Parathyroid adenoma (tissue), 2 donors: ENCODE results near the gene NLRP2B.
"Not testable (repeated sequence)": the region's sequence is repeated elsewhere in the genome, so short reads cannot be mapped to it uniquely, and the experiment has no call there.

ENCODE experiments used
- H2AFZ ChIP-seq: fragments of 300-600 bp; sonication (generic); one replicate; pipeline ENCODE4 v1.7.0; 2017; ENCODE audit warnings: antibody characterized with exemption, mild to moderate bottlenecking
- H3K27ac ChIP-seq: fragments of 300-600 bp; sonication (generic); one replicate; pipeline ENCODE4 v1.7.0; 2017
- H3K27me3 ChIP-seq: fragments of 300-600 bp; sonication (generic); one replicate; pipeline ENCODE4 v1.7.0; 2017; ENCODE audit warnings: low read length; ENCODE audit not compliant: control insufficient read depth, insufficient read depth
- H3K36me3 ChIP-seq: fragments of 300-600 bp; sonication (generic); one replicate; pipeline ENCODE4 v1.7.0; 2017; ENCODE audit warnings: low read length; ENCODE audit not compliant: control insufficient read depth, insufficient read depth
- H3K4me1 ChIP-seq: fragments of 300-600 bp; sonication (generic); one replicate; pipeline ENCODE4 v1.7.0; 2017; ENCODE audit warnings: control low read depth
- H3K4me2 ChIP-seq: fragments of 300-600 bp; sonication (generic); one replicate; pipeline ENCODE4 v1.7.0; 2017; ENCODE audit warnings: low read length
- H3K4me3 ChIP-seq: fragments of 300-600 bp; sonication (generic); one replicate; pipeline ENCODE4 v1.7.0; 2017; ENCODE audit warnings: low read depth, low read length
- H3K79me2 ChIP-seq: fragments of 300-600 bp; sonication (generic); one replicate; pipeline ENCODE4 v1.7.0; 2017; ENCODE audit warnings: control low read depth
- H3K9ac ChIP-seq: fragments of 300-600 bp; sonication (generic); one replicate; pipeline ENCODE4 v1.7.0; 2017; ENCODE audit warnings: mild to moderate bottlenecking
- H3K9me3 ChIP-seq: fragments of 300-600 bp; sonication (generic); one replicate; pipeline ENCODE4 v1.7.0; 2017; ENCODE audit warnings: low read length; ENCODE audit not compliant: control insufficient read depth
- TF ChIP-seq, protein P1 (sequence below): fragments of 300-600 bp; sonication (generic); IDR thresholded peaks from one replicate; pipeline ENCODE4 v1.7.0; 2017; ENCODE audit warnings: antibody characterized with exemption, mild to moderate bottlenecking
- donor health status: primary hyperparathyroidism.

The NLRP2B gene

GRCh38 chrX:57640674-57641016 lies 39.4 kb downstream of the NLRP2B start:
- Histone ChIP-seq H3K9me3 (no peaks in the 10 kb centered on the region), H3K27me3 (no peaks in the 10 kb centered on the region), H3K36me3 (no peaks in the 10 kb centered on the region), H2AFZ (no peak overlapping the region), H3K4me1 (no peaks in the 10 kb centered on the region), H3K9ac (no peak overlapping the region), H3K27ac (no peak overlapping the region), H3K4me3 (no peak overlapping the region), H3K4me2 (no peak overlapping the region), H3K79me2 (no peaks in the 10 kb centered on the region)
- TF ChIP-seq, protein P1, sequence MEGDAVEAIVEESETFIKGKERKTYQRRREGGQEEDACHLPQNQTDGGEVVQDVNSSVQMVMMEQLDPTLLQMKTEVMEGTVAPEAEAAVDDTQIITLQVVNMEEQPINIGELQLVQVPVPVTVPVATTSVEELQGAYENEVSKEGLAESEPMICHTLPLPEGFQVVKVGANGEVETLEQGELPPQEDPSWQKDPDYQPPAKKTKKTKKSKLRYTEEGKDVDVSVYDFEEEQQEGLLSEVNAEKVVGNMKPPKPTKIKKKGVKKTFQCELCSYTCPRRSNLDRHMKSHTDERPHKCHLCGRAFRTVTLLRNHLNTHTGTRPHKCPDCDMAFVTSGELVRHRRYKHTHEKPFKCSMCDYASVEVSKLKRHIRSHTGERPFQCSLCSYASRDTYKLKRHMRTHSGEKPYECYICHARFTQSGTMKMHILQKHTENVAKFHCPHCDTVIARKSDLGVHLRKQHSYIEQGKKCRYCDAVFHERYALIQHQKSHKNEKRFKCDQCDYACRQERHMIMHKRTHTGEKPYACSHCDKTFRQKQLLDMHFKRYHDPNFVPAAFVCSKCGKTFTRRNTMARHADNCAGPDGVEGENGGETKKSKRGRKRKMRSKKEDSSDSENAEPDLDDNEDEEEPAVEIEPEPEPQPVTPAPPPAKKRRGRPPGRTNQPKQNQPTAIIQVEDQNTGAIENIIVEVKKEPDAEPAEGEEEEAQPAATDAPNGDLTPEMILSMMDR = no peak

DNA sequence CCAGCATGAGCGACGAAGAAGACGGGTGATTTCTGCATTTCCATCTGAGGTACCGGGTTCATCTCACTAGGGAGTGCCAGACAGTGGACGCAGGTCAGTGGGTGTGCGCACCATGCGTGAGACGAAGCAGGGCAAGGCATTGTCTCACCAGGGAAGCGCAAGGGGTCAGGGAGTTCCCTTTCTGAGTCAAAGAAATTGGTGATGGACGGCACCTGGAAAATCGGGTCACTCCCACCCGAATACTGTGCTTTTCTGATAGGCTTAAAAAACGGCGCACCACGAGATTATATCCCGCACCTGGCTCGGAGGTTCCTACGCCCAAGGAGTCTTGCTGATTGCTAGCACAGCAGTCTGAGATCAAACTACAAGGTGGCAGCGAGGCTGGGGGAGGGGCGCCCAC lies 50.6 kb downstream of the NLRP2B start:
- H3K27me3 ChIP-seq, H3K9ac ChIP-seq, H3K9me3 ChIP-seq, H3K27ac ChIP-seq, H3K4me3 ChIP-seq, H2AFZ ChIP-seq, H3K36me3 ChIP-seq, H3K79me2 ChIP-seq, H3K4me1 ChIP-seq, H3K4me2 ChIP-seq: not testable (repeated sequence)
